Adipocyte (in vitro differentiated cells): ENCODE measurements around the gene ADAM12.

Experiments
- DNase-seq: peaks from one replicate; pipeline ENCODE4 v3.0.0-alpha.2; 2015; ENCODE audit warnings: low read depth
- H3K27me3 ChIP-seq: replicated peaks from 2 replicates; pipeline ENCODE4 v1.7.0; 2013; ENCODE audit warnings: mild to moderate bottlenecking, low read length, moderate library complexity; ENCODE audit not compliant: control insufficient read depth, insufficient read depth
- H3K36me3 ChIP-seq: 2 replicates; pipeline ENCODE4 v1.7.0; 2013; ENCODE audit warnings: low read length, mild to moderate bottlenecking, moderate library complexity; ENCODE audit not compliant: control insufficient read depth, insufficient read depth, severe bottlenecking
- H3K4me1 ChIP-seq: 2 replicates; pipeline ENCODE4 v1.7.0; 2013; ENCODE audit warnings: mild to moderate bottlenecking, low read length, moderate library complexity; ENCODE audit not compliant: control insufficient read depth, insufficient read depth
- H3K4me3 ChIP-seq: 2 replicates; pipeline ENCODE4 v1.7.0; 2013; ENCODE audit warnings: mild to moderate bottlenecking, low read length, moderate library complexity
- H3K9ac ChIP-seq: 2 replicates; pipeline ENCODE4 v1.7.0; 2013; ENCODE audit warnings: mild to moderate bottlenecking, low read length, moderate library complexity
- H3K9me3 ChIP-seq: 2 replicates; pipeline ENCODE4 v1.7.0; 2013; ENCODE audit warnings: mild to moderate bottlenecking, low read length, moderate library complexity; ENCODE audit not compliant: control insufficient read depth

The ADAM12 gene, protein sequence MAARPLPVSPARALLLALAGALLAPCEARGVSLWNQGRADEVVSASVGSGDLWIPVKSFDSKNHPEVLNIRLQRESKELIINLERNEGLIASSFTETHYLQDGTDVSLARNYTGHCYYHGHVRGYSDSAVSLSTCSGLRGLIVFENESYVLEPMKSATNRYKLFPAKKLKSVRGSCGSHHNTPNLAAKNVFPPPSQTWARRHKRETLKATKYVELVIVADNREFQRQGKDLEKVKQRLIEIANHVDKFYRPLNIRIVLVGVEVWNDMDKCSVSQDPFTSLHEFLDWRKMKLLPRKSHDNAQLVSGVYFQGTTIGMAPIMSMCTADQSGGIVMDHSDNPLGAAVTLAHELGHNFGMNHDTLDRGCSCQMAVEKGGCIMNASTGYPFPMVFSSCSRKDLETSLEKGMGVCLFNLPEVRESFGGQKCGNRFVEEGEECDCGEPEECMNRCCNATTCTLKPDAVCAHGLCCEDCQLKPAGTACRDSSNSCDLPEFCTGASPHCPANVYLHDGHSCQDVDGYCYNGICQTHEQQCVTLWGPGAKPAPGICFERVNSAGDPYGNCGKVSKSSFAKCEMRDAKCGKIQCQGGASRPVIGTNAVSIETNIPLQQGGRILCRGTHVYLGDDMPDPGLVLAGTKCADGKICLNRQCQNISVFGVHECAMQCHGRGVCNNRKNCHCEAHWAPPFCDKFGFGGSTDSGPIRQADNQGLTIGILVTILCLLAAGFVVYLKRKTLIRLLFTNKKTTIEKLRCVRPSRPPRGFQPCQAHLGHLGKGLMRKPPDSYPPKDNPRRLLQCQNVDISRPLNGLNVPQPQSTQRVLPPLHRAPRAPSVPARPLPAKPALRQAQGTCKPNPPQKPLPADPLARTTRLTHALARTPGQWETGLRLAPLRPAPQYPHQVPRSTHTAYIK

GRCh38 chr10:126387931-126388911, at the start of gene ADAM12:
ADAM12 (minus strand) TSS chr10:126388477; CDS start chr10:126388145, 332 bp downstream.
- DNase-seq, result peak; percentile 82
- no peaks in the 10 kb centered on the region for H3K36me3 ChIP-seq

DNA sequence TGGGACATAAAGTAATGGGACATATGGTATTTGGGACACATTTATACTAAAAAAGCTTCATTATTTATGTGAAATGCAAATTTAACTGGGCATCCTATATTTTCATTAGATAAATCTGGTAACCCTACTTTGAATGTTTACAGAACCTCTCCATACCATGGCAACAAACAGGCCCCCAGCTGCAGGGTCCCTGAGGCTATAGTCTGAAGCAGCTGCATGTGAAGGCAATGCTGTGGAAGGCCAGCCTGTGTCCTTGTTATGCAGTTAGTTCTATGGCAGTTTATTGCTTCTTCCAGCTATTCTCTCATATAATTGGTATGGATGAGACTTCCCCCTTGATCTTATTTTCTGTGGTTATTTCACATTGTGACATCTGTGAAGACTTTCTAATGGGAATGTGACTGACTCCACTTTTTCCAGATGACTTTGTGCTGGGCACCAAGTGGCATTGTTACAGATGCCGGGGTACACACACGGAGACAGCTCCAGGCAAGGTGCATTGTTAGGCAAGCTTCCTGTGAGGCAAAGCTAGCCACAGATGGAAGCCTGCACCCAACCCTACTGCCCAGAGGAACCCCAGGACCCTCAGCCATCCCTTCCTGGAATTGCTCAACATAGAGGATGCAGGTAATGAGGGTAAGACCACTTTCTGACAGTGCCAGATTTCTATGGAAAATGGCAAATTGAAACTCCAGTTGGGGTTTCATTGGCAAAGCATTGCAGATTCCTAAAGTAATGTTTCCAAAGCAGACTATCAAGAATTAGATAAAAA, 49.5 kb upstream of the ADAM12 start:
- no peaks in the 10 kb centered on the region for H3K36me3 ChIP-seq

More at GRCh38 chr10:126387931-126388911, at the start of gene ADAM12:
- Histone ChIP-seq H3K27me3 (no peaks in the 10 kb centered on the region), H3K9me3 (no peaks in the 10 kb centered on the region), H3K9ac (peak within 1 kb of the TSS; percentile 89), H3K4me1 (peaks cover 55% of the 10 kb centered on the region), H3K4me3 (peak within 1 kb of the TSS; percentile 90)

GRCh38 chr10:126434235-126434634, 46.0 kb upstream of the ADAM12 start:
- H3K9ac ChIP-seq, result no peak overlapping the region
- no peak overlapping the region for H3K4me3 ChIP-seq
- DNase-seq, result no peak
- no peaks in the 10 kb centered on the region for H3K36me3 ChIP-seq
- no peaks in the 10 kb centered on the region for H3K9me3 ChIP-seq
- H3K4me1 ChIP-seq, result no peaks in the 10 kb centered on the region
- no peaks in the 10 kb centered on the region for H3K27me3 ChIP-seq

More for the DNA sequence above, 49.5 kb upstream of the ADAM12 start:
- no peaks in the 10 kb centered on the region for H3K4me1 ChIP-seq
- H3K4me3 ChIP-seq, result no peak overlapping the region
- no peak for DNase-seq
- no peak overlapping the region for H3K9ac ChIP-seq
- no peaks in the 10 kb centered on the region for H3K9me3 ChIP-seq
- no peaks in the 10 kb centered on the region for H3K27me3 ChIP-seq

- no peaks in the 10 kb centered on the region for H3K9me3 ChIP-seq
- no peak for DNase-seq
- H3K36me3 ChIP-seq, result no peaks in the 10 kb centered on the region
- no peaks in the 10 kb centered on the region for H3K4me1 ChIP-seq
- H3K4me3 ChIP-seq, result no peak overlapping the region
- H3K27me3 ChIP-seq, result no peaks in the 10 kb centered on the region
- no peak overlapping the region for H3K9ac ChIP-seq
Measured at GRCh38 chr10:126433351-126433750, 45.1 kb upstream of the ADAM12 start.

DNA sequence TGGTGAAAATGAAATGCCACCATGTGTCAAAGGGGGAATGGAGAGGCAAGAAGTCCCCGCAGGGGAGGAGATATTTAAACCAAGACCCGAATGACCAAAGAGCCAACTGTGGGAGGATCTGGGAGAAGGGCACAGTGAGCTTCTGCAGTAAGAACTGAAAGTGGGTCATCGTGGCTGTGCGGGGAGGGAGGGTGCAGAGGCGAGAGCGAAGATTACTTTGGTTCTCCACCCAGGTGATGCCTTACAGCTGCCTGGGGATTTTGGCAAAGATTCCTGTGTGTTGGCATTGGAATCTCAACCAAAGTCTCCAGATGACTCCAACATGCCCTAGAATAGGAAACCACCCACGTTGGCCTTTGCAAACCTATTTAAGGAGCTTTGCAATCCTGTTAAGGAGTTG, 44.2 kb upstream of the ADAM12 start:
- Histone ChIP-seq H3K27me3 (no peaks in the 10 kb centered on the region), H3K9ac (no peak overlapping the region), H3K36me3 (no peaks in the 10 kb centered on the region), H3K4me1 (no peaks in the 10 kb centered on the region), H3K9me3 (no peaks in the 10 kb centered on the region), H3K4me3 (no peak overlapping the region)
- no peak for DNase-seq

GRCh38 chr10:126431816-126432215, 43.5 kb upstream of the ADAM12 start:
- H3K9me3 ChIP-seq, result no peaks in the 10 kb centered on the region
- DNase-seq, result no peak
- H3K9ac ChIP-seq, result no peak overlapping the region
- no peaks in the 10 kb centered on the region for H3K4me1 ChIP-seq
- H3K27me3 ChIP-seq, result no peaks in the 10 kb centered on the region
- H3K4me3 ChIP-seq, result no peak overlapping the region
- H3K36me3 ChIP-seq, result no peaks in the 10 kb centered on the region

GRCh38 chr10:126430512-126430911, 42.2 kb upstream of the ADAM12 start:
- Histone ChIP-seq H3K9ac (no peak overlapping the region), H3K36me3 (no peaks in the 10 kb centered on the region), H3K27me3 (no peaks in the 10 kb centered on the region), H3K4me1 (no peaks in the 10 kb centered on the region), H3K4me3 (no peak overlapping the region), H3K9me3 (no peaks in the 10 kb centered on the region)
- DNase-seq, result no peak

- Histone ChIP-seq H3K4me3 (no peak overlapping the region), H3K4me1 (no peaks in the 10 kb centered on the region), H3K36me3 (no peaks in the 10 kb centered on the region), H3K9ac (no peak overlapping the region), H3K27me3 (no peaks in the 10 kb centered on the region), H3K9me3 (peaks cover 4% of the 10 kb centered on the region)
- no peak for DNase-seq
Measured at GRCh38 chr10:126429275-126429674, 41.0 kb upstream of the ADAM12 start.

- Histone ChIP-seq H3K9ac (no peak overlapping the region), H3K9me3 (peaks cover 14% of the 10 kb centered on the region), H3K4me3 (no peak overlapping the region), H3K4me1 (peaks cover 21% of the 10 kb centered on the region), H3K36me3 (no peaks in the 10 kb centered on the region), H3K27me3 (no peaks in the 10 kb centered on the region)
- DNase-seq, result no peak
Measured at GRCh38 chr10:126425489-126426065, 37.3 kb upstream of the ADAM12 start.

- peaks cover 21% of the 10 kb centered on the region for H3K4me1 ChIP-seq
- peaks cover 14% of the 10 kb centered on the region for H3K9me3 ChIP-seq
- no peaks in the 10 kb centered on the region for H3K27me3 ChIP-seq
- H3K9ac ChIP-seq, result no peak overlapping the region
- H3K4me3 ChIP-seq, result no peak overlapping the region
- no peaks in the 10 kb centered on the region for H3K36me3 ChIP-seq
- DNase-seq, result peak; percentile 15
Measured at GRCh38 chr10:126425032-126425431, 36.8 kb upstream of the ADAM12 start.
